ENCODE data around the gene MAP3K14.
"Not testable (repeated sequence)": the region's sequence is repeated elsewhere in the genome, so short reads cannot be mapped to it uniquely, and the experiment has no call there.

The MAP3K14 gene

DNA sequence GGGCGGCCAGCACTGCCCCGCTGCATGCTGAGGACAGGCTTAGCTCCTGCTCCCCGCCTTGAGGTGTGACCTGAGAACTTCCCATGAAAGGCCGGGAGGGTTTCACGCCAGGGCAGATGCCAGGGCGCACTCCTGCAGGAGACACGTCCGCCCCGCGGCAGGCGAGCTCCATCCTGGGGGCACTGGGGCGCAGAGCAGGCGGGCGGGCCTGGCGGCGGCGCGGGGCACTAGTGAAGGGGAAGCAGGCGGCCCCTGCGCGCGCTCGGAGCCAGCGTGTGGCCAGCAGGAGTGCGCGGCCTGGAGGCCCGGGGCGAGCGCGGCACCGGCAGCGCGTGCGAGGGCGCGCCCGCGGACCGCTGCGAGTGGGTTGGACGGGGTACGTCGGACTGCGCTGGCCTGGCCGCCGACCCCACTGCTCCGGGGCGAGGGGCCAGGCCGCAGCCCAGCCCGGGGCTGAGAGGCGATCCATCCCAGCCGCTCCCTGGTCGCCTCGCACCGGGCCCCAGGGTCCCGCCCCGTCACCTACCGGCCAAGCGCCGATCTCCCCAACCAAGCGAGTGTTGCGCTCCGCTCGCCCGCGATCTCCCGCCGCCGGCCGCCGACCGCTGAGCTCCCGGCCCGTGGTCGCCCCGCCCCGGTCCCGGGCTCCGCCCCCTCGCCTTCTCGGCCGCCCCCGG lies at the start of gene MAP3K14:
Gene MAP3K14, minus strand, starts transcription at position 587 of the 677 bp plus-strand sequence. CDS start 26,275 bp downstream, outside the sequence.
- no peak for DNase-seq (ENCODE audit: low read depth)

DNA sequence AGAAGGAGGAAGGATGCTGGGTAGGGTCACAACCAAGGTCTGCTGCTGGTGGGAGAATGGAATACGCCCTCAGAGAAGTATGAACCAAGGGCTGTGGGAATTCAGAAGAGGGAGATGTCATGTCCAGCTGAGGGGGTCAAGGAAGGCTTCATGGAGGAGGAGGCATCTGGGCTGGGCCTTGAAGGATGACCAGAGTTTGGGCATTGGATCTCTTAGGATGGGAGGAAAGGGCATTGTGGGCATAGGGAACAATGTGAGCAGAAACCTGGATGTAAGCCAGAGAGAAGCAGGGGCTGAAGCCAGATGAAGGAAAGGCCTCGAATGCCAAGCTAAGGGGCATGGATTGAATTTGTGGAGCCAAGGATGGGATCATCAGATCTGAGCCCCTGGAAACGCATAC lies 49.2 kb upstream of the MAP3K14 start:
- DNase-seq (ENCODE audit: low read depth): no peak

DNA sequence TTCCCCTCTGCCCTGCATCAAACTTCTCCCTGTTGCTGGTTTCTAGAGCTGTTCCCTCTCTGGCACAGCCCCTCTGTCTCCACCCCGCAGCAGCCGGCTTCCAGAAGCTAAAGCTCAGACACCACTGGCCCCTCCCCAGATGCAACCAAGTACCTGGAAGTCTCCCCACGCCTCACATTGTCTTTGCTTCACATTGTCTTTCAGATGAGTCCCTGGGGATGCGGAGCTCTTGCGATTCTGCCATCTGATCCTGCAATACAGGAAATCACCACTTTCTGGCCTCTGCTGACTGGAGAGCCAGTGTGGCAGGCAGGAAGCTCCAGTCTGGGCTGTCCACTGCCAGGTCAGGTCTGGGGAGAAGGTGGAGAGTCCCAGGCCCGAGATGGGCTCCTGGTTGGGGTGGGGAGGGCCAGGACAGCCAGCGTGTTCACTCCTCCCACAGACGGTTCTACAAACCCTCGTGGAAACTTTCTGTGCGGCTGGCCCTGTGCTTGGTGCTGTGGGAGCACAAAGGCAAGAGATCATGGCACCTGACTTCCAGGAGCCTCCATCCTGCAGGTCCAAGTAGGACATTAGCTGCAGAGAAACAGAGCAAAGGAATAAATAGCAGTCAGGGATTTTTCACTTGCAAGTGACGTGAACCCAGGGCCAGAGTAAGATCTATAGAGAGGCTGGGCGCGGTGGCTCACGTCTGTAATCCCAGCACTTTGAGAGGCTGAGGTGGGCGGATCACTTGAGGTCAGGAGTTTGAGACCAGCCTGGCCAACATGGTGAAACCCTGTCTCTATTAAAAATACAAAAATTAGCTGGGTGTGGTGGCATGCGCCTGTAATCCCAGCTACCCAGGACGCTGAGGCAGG lies 47.9 kb upstream of the MAP3K14 start:
- no peak for DNase-seq (ENCODE audit: low read depth)

DNA sequence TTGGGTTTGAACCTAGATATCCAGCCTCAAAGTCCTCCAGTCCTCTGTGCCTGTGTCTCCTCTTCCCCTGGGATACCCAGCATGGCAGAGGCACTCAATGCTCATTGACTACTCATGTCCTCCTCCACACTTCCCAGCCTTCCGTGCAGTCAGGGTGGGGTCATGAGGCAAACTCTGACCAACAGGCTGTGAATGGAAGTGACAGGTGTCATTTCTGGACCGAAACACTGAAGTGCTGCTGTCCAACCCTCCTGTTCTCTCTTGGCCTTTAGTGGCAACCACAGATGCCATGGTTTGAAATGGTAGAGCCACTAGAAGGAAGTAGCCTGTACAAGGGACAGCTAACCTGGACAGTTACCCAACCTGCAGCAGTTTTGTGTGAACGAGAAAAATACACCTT lies 46.7 kb upstream of the MAP3K14 start:
- no peak for DNase-seq (ENCODE audit: low read depth)

DNA sequence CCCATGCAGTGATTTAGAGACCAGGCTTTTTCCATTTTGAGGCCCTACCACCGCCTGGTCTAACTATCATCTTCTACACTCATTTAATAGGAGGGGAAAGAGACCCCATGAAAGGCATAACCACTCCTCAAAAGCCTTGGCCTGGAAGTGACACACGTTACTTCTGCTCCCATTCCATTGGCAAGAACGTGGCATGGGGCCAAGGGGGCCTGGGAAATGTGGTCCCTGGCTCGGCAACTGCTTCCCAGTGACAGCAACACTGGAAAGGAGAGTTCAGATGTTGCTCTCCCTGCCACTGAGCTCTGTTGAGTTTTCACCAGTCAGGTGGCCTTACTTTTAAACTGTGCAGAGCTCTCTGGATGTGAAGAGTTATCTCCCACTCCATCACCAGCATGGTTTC lies 45.2 kb upstream of the MAP3K14 start:
- DNase-seq (ENCODE audit: low read depth): no peak

DNA sequence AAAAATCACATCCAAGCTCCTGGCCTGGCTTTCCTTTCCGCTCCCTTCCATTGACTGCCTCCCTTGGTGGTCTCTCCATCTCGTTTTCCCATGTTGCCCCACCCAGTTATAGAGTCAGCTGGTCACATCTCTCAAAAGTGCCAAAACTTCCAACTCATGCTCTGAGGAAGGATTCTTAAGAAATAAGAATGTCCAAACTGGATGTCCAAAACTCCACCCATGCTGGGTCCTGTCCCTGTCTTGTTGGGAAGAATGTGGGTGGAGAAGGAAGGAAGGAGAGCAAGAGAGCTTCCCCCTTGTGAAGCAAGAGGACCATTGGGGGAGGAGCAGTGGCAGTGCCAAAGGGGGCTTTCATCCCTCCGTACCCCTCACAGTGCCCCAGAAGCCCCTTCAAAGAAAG lies 44.6 kb upstream of the MAP3K14 start:
- no peak for DNase-seq (ENCODE audit: low read depth)

DNA sequence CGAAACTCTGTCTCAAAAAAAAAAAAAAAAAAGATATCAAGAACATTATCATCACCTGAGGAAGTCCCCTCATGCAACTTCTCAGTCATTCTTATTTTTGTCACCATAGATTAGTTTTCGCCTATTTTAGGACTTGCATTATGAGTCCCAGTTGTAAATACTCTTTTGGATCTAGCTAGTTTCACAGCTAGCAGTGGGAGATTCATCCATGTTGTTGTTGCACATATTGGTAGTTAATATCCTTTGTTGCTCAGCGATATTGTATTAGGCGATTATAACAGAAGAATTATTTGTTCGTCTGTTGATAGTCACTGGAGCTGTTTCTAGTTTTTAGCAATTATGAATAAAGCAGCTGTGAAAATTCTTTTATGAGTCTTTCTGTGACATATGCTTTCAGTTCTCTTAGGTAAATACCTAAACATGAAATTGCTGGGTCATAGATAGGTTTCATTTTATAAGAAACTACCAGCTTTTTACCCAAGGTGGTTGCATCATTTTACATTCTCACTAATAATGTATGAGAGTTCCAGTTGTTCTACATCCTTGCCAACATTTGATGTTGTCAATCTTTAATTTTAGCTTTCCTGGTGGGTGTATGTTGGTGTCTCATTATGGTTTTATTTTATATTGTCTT lies 40.7 kb upstream of the MAP3K14 start:
- no peak for DNase-seq (ENCODE audit: low read depth)

DNA sequence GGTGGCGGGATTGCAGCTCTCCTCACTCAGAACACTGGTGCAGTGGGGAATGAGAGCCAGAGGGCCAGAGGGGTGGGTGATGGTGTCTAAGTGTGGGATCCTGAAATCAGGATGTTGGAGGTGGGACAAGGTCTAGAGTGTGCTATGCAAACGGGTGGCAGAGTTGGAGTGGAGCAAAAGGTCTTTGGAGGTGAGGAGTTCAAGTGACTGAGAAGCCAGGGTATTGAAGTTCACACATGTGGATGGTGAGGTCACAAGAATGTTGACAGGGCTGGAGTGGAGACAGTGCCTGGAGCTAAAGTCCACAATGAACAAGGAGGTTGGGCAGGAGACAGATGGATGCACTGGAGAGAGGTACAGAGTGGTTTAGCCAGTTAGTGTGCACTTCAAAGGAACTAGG lies 38.3 kb upstream of the MAP3K14 start:
- DNase-seq (ENCODE audit: low read depth): no peak

DNA sequence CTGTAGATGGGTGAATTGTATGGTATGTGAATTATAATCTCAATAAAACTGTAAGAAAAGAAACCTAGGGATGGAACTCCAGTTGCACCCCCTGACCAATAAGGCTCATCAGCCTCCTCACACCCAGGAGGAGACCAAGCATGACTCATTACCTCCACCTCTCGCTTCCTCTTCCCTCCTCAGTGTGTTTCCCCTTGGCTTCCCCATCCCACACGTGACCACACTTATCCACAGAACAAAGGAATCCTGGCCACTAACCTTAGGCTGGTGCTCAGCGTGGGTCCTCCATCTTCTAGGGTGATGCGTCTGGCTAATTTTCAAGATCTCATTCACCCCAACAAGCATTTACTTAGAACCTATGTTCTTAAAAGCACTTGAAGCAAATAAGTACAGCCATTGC lies 36.2 kb upstream of the MAP3K14 start:
- no peak for DNase-seq (ENCODE audit: low read depth)

DNA sequence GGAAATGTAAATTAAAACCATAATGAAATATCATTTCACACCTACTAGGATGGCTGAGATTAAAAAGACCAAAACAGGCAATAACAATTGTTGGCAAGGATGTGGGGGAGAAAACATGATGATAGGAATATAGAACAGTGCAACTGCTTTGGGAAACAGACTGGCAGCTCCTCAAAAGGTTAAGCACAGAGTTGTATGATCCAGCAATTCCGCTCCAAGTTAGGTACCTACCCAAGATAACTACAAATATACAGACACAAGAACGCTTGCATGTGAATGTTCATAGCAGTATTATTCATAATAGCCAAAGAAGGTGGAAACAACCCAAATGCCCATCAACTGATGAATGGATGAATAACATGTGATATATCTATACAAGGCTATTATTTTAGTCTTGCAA lies 35.0 kb upstream of the MAP3K14 start:
- DNase-seq (ENCODE audit: low read depth): no peak

DNA sequence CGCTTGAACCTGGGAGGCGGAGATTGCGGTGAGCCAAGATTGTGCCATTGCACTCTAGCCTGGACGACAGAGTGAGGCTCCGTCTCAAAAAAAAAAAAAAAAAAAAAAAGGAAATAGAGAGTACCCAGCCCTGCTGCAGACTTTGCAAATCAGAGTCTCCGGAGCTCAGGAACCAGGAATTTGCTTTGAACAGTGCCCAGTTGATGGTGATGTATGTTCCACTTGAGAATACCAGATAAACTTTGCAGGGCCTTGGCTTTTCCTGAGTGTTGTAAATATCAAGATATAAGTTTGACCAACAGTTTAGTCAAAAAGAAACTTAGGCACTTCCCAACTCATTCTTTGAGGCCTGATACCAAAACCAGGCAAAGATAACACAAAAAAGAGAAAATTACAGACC lies 30.6 kb upstream of the MAP3K14 start:
- DNase-seq (ENCODE audit: low read depth): no peak

DNA sequence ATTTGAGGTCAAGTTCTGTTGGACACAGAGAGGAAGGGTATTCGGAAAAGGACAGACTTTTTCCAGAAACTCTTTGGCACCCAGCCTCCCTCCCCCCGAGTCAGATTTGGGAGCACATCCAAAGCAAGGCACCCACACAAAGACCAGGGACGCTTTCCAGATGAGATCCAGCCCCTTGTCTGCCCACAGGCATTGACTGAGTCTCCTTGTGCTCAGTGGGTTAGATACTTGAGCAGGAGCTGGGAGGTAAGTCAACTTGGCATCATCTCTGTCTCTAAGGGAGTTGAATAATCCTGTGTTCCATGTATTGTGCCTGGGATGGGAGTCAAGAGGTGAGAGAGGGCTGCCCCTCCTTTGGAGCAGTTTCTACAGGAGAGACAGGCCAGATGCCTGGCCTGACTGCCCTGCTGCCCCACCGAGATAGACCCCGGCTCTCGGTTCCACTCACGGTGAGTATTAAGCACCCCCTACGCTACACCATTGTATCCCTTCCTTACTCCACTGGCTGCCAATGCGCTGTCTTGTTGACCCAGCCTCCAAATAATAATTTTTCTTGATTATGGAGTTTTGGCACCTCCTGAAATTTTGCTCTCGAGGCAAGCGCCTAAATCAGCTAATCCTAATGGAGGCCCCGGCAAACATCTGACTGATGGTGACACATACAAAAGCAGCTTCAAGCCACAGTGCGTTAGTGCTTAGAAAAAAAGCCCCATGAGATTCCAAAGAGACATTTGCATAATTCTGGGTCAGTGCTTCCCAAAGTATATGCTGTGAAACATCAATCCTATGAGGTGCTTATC lies 29.6 kb upstream of the MAP3K14 start:
- DNase-seq (ENCODE audit: low read depth): no peak

DNA sequence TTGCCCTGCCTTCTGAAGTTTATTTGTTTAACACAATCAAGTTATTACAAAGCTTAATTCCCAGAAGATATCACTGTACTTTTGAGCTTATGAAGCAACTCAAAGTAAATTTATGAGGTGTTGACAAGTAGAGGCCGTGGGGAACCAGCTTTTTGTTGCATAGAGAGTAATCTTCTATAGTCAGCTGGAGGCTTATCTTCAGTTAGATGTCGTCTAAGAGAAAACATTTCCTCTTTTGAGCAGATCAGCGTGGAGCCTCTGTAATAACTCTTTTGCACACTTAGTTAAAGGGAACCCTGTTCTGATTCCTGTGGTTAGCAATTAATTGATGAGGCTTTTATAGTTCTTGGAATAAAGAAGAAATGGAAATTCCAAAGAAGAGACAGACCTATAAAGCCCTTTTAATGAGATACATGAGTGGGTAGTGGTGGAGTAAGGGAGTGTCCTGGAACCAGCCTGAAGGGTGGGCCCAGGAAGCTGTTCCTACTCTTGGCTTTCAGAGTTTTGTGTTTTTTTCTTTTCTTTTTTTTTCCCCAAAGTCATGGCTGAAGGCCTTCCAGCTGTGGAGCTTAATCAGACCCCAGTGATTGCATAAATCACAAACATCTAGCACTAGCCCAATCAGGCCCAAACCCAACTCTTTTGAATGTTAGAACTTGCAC lies 28.9 kb upstream of the MAP3K14 start:
- DNase-seq (ENCODE audit: low read depth): peak; percentile 63

DNA sequence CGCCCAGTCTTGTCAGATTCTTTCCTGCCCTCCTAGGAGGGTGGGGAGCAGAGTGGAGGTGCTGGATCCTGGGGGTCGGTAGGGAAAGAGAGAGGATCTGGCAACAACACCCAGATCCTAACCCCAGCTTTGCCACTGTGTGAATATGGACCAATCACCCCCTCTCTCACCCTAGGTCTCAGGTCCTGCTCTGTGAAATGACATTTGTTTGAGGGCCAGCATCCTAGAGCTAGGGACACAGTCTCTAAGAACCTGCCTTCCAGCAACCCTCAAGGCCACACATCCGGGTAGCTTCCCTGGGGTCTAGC lies 28.4 kb upstream of the MAP3K14 start:
- DNase-seq (ENCODE audit: low read depth): no peak

DNA sequence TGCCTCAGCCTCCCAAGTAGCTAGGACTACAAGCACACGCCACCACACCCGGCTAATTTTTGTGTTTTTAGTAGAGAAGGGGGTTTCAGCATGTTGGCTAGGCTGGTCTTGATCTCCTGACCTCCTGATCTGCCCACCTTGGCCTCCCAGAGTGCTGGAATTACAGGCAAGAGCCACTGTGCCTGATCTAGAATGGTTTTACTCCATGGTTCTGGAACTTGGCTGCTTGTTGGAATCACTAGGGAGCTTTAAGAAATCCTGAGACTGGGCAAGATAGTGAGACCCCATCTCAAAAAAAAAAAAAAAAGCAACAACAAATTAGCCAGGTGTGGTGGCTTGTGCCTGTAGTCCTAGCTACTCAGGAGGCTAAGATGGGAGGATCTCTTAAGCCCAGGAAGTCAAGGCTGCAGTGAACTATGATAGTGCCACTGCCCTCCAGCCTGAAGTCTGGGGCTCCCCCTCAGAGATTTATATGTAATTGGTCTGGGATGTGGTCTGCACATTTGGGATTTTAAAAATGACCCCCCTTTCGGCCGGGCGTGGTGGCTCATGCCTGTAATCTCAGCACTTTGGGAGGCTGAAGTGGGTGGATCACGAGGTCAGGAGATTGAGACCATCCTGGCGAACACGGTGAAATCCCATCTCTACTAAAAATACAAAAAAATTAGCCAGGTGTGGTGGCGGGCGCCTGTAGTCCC lies 27.3 kb upstream of the MAP3K14 start:
- not testable (repeated sequence) for DNase-seq (ENCODE audit: low read depth)

DNA sequence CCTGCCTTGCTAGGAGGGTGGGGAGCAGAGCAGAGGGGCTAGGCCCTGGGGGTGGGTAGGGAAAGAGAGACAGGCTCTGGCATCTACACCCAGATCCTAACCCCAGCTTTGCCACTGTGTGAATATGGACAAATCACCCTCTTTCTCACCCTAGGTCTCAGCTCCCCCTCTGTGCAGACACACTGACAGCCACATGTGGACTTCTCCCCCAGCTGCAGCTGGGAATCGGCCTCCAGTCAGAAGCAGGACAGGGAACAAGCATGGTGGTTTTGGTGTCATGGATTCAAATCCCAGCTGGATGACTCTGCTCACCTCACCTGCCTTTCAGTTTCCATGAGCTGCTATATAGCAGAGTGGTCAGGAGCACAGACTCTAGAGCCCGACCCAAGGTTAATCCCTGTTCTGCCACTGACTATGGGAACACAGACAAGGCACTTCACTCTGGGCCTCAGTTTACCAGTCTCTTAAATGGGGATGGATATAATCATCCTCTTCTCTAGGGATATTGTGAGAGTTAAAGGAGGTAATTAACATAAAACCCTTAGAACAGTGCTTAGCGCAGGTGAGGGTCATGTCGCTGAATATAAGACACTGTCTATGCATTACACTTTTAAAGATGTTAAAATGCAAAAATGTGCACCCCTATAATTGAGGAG lies 26.2 kb upstream of the MAP3K14 start:
- no peak for DNase-seq (ENCODE audit: low read depth)

DNA sequence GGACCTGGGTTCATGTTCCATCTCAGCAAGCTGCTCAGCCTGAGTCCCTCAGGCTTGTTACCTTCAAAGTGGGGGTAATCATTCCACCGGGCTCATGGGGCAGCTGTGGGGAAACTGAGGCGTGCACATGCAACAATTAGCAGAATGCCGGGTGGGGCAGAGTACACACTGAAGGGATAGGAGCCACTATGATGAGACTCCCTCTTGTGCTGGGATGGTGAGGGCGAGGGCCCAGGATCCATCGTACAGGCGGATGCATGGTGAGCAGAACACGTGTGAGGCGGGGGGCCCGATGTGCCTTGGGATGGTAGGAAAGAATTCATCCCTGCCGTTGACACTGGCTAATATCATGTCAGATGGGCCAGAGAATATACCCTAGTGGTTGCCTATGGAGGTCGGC lies 25.5 kb upstream of the MAP3K14 start:
- DNase-seq (ENCODE audit: low read depth): no peak

DNA sequence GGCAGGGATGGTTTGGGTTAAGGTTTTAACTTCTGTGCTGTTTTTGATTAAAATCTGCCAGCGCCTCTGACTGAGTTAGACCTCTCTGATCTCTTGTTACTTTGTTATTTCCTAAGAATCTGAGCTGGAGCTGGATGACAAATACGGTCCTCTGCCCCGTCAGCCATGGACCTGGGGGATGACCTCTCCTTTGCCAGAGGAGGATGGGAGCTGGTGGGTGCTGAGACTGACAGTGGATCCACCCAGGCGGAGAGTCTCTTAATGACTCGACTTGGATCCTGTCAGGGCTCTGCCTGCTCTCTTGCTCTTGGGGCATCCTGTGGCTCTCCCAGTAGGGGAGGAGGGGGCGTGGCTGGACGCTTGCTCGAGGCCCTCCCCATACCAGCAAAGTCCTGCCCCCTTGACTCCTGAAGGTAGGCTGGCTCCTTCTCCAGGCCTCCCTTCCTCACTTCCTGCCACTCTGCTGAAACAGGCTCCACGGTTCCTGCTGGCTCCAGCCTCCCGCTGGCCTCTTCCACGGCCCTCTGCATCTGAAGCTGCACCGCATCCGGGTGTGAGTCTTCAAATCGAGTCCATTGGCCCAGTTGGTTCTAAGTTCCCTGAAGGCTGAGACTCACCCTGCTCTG lies 24.8 kb upstream of the MAP3K14 start:
- peak; percentile 86 for DNase-seq (ENCODE audit: low read depth)

DNA sequence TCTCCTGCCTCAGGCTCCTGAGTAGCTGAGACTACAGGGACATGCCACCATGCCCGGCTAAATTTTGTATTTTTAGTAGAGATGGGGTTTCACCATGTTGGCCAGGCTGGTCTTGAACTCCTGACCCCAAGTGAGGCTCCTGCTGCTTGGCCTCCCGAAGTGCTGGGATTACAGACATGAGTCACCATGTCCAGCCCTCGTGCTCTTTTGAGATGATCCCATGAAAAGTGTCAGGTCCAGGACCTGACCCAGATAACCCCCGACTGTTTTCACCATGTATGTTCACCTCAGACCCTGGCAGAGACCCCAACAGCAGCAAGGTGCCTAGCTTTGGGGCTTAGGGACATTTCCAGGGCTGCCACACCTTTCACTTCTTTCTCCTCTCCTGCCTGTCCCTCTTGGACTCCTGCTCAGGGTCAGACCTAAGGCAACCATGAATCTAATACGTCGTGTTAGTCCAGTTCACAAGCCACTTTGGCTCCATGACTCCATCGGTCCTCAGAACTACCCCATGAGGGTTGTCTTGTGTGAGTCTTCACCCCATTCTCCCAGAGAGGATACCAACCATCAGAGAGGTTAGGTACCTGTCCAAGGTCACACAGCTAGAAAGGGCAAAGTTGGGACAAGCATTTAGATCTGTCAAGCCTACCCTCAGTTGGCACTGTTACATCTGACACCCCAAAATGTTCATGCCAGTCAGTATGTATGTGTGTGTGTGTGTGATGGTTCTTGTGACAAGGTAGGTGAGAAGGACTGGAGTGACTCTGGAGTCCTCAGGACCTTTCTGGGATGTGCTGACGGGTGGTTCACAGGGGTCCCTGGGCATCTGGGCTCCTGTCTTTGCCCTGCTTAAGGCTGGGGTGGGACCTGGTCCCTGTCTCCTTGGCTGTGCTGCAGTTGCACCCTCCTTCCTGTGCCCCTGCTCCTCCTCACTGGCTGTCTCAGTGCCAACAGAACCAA lies 23.1 kb upstream of the MAP3K14 start:
- no peak for DNase-seq (ENCODE audit: low read depth)

All from stromal cell of bone marrow (primary cell).